Sigmoid colon (tissue), 4 donors: ENCODE results near the gene IFNGR2.

ENCODE experiments used
- CTCF ChIP-seq, 4 experiments: fragments of 450-650 bp in 3 of 4; fragments of 200-600 bp in 1 of 4; IDR thresholded peaks; one replicate each; pipeline ENCODE4 v1.5.1; 2016 to 2019; ENCODE audit warnings: antibody characterized with exemption in 4 of 4, mild to moderate bottlenecking in 3 of 4, moderate library complexity in 2 of 4
- POLR2A ChIP-seq, 2 donors: fragments of 450-650 bp; IDR thresholded peaks; one replicate each; pipeline ENCODE4 v1.6.1; 2016; ENCODE audit warnings: antibody characterized with exemption in 2 of 2, mild to moderate bottlenecking in 2 of 2, moderate library complexity in 2 of 2
- POLR2AphosphoS5 ChIP-seq, 4 donors: sonication (generic); formaldehyde crosslinking; IDR thresholded peaks; one replicate each; pipeline ENCODE4 v1.6.1; 2017; ENCODE audit warnings: antibody characterized with exemption in 4 of 4

GRCh38 chr21:33368576-33368975 lies 34.6 kb upstream of the IFNGR2 start:
- no peak for TF ChIP-seq CTCF (IDR thresholded peaks at IDR 0.05)
- TF ChIP-seq POLR2AphosphoS5 (IDR thresholded peaks at IDR 0.05): no peak
- TF ChIP-seq POLR2A (IDR thresholded peaks at IDR 0.05): no peak
